ENCODE measurements around the gene SUSD3. TPM values are rescaled to one million over a fixed set of nuclear protein-coding genes. Genes with fewer than 3 reads are reported as not detected.
A peak's percentile ranks its signal among the peaks of the same experiment; 100 is the strongest.

Gene SUSD3
- total RNA-seq, 1 donor from 2014 or later, result 0.26 TPM

DNA sequence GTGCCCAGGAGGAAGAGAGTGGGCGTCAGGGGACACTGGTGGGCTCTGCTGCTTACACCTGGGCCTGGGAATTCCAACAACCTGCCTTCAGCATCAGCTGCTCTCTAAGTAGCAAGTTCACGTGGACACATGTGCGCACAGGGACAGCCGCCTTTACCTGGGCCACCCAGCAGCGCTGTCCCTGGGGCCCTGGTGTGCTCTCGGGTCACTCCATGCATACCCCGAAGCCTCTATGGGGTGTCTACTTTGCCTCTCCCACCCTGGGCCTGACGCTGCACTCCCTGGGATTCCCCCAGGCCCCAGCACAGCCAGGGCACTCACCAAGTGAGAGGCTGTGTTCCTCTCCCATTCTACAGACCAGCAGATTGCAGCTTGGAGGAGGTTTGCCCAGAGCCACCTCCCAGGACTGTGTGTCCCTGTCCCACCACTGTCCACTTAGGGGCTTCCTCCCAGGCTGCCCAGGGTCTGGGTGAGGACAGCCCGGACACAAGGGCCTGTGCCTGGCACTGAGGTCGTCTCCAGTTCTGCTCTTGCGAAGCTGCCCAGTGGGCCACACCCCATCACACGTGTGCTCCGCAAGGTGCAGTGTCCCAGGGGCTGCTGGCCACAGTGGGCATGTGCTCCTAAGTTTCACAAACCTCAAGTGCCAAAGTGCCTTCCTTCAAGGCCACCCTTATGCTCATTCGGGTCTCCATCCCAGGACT, 69.7 kb downstream of the SUSD3 start:
- FAIRE-seq, result no peak
- TF ChIP-seq, protein P1, sequence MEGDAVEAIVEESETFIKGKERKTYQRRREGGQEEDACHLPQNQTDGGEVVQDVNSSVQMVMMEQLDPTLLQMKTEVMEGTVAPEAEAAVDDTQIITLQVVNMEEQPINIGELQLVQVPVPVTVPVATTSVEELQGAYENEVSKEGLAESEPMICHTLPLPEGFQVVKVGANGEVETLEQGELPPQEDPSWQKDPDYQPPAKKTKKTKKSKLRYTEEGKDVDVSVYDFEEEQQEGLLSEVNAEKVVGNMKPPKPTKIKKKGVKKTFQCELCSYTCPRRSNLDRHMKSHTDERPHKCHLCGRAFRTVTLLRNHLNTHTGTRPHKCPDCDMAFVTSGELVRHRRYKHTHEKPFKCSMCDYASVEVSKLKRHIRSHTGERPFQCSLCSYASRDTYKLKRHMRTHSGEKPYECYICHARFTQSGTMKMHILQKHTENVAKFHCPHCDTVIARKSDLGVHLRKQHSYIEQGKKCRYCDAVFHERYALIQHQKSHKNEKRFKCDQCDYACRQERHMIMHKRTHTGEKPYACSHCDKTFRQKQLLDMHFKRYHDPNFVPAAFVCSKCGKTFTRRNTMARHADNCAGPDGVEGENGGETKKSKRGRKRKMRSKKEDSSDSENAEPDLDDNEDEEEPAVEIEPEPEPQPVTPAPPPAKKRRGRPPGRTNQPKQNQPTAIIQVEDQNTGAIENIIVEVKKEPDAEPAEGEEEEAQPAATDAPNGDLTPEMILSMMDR (IDR thresholded peaks at IDR 0.05; ENCODE audit: insufficient read depth, low read length, severe bottlenecking), result no peak
- Histone ChIP-seq H3K4me3 (ENCODE audit: low read depth, low read length) (no peak overlapping the region), H3K27me3 (ENCODE audit: control insufficient read depth, insufficient read depth, low read length) (no peaks in the 10 kb centered on the region), H3K36me3 (ENCODE audit: control insufficient read depth, insufficient read depth, low read length) (peaks cover 12% of the 10 kb centered on the region)
- DNase-seq (ENCODE audit: low read depth), result no peak

DNA sequence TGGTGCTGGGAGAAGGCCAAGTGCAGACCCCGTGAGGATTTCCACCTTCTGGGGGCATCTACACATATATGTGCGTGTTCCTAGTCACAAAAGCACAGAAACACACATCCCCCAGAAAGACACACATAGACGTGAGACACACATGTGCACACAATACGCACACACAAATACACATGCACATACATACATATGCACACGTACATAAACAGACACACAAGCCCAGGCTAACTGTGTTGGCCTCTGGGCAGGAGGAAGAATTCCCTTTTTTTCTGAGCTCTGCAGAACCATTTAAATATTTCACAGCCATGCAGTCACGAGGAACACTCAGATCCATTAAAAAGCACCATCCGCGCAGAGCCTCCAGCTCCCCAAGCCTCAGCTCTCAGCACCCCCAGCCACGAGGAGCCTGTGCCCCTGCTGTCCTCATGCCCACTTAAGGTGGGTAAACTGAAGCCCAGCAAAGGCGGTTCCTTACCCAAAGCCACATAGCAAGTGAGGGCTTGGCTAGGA, 70.3 kb downstream of the SUSD3 start:
- FAIRE-seq, result no peak
- no peak for DNase-seq (ENCODE audit: low read depth)
- Histone ChIP-seq H3K4me3 (ENCODE audit: low read depth, low read length) (no peak overlapping the region), H3K36me3 (ENCODE audit: control insufficient read depth, insufficient read depth, low read length) (peaks cover 11% of the 10 kb centered on the region), H3K27me3 (ENCODE audit: control insufficient read depth, insufficient read depth, low read length) (no peaks in the 10 kb centered on the region)
- TF ChIP-seq, protein P1 (IDR thresholded peaks at IDR 0.05; ENCODE audit: insufficient read depth, low read length, severe bottlenecking), result no peak

DNA sequence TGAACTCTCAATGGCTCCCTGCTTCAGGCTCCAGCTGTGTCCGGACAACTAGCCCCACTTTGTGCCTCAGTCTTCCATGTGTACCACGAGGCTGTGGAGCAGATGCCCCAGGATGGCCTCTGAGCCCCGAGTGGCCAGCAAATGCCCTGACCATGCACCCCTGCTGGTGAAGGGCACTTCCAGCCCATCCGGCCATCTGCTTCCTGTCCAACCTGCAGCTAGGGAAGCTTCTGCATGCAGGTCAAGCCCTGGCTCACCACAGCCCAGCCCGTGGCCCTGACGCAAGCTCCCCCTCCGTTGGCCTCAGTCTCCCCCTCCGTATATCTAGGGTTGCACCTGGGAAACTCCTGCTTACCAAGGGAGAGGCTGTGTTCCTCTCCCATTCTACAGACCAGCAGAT, 70.8 kb downstream of the SUSD3 start:
- Histone ChIP-seq H3K27me3 (ENCODE audit: control insufficient read depth, insufficient read depth, low read length) (no peaks in the 10 kb centered on the region), H3K36me3 (ENCODE audit: control insufficient read depth, insufficient read depth, low read length) (peaks cover 11% of the 10 kb centered on the region), H3K4me3 (ENCODE audit: low read depth, low read length) (no peak overlapping the region)
- DNase-seq (ENCODE audit: low read depth), result no peak
- TF ChIP-seq, protein P1 (IDR thresholded peaks at IDR 0.05; ENCODE audit: insufficient read depth, low read length, severe bottlenecking), result no peak
- no peak for FAIRE-seq

DNA sequence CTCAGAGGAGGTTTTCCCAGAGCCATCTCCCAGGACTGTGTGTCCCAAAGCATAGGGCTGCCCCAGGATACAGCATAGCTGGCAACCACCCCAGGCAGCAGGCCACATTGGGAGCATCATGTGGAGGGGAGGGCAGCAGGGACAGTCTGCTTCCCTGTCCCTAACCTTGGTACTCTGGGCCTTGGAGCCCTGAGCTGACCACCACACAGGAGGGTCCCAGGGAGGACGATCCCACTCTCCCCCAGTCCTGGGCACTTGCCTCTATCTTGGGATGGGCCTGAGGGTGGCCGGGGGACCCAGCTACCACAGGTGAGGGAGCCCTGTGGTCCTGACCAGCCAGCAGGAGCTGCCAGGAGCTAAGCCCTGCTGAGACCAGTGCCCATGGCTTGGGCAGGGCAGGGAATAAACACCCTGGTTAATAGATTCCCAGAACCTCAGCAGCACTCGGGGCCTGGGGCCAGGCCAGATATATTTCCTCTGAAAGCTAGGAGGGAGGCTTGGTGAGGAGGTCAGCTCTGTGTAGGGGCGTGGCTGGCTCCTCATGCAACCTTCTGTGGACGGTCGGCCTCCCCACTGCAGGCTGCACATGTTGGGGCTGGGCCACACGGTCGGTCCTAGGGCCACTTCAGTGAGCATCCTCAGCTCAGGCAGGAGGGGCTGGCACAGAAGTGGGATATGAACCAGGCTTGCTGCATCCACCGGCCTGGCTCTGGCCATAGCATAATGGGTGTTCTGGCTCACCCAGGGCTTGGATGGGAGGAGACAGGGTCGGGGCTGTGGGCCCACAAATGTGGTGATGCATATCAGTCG, 71.4 kb downstream of the SUSD3 start:
- DNase-seq (ENCODE audit: low read depth) (no peak), FAIRE-seq (peak; percentile 92)
- TF ChIP-seq, protein P1 (IDR thresholded peaks at IDR 0.05; ENCODE audit: insufficient read depth, low read length, severe bottlenecking), result no peak
- H3K36me3 ChIP-seq (ENCODE audit: control insufficient read depth, insufficient read depth, low read length), result peaks cover 9% of the 10 kb centered on the region
- no peak overlapping the region for H3K4me3 ChIP-seq (ENCODE audit: low read depth, low read length)
- H3K27me3 ChIP-seq (ENCODE audit: control insufficient read depth, insufficient read depth, low read length), result no peaks in the 10 kb centered on the region

DNA sequence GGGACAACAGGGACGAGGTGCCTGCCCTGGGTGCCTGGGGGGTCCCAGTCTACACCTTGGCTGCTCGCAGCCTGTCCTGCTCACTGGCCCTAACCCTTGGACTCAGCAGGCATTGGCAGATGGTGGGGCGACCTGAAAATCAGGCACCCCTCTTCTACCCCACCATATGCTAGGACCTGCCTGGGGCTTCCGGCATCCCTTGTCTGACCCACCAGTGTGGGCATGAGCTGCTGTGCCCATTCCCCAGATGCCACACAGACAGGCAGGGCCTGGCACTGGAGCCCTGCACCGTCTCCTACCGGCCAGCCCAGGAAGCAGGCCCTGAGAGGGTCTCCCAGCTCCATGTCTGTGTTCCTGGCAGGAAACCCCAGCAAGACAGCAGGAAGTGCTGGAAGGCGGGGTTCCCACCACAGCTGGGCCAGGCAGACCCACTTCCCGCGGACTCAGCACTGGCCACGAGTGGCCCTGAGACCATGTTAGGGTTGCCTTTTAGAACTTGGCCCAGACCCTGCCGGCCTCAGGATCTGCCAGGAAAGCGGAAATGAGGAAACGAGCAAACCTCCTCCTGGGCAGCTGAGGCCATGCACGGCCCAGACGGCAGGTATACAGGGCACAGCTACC, 72.5 kb downstream of the SUSD3 start:
- FAIRE-seq (no peak), DNase-seq (ENCODE audit: low read depth) (no peak)
- Histone ChIP-seq H3K4me3 (ENCODE audit: low read depth, low read length) (no peak overlapping the region), H3K36me3 (ENCODE audit: control insufficient read depth, insufficient read depth, low read length) (peaks cover 9% of the 10 kb centered on the region), H3K27me3 (ENCODE audit: control insufficient read depth, insufficient read depth, low read length) (no peaks in the 10 kb centered on the region)
- TF ChIP-seq, protein P1 (IDR thresholded peaks at IDR 0.05; ENCODE audit: insufficient read depth, low read length, severe bottlenecking), result no peak
